ENCODE data around the gene IL22RA1.

GRCh38 chr1:24097663-24098062 is 45.3 kb downstream of the IL22RA1 start:
- no peak for TF ChIP-seq CTCF (IDR thresholded peaks at IDR 0.05)
- TF ChIP-seq POLR2A (IDR thresholded peaks at IDR 0.05): no peak
- no peak for TF ChIP-seq POLR2AphosphoS5 (IDR thresholded peaks at IDR 0.05)
- TF ChIP-seq EP300 (IDR thresholded peaks at IDR 0.05): no peak
